GM12878 (cell line): Measurements from ENCODE around the gene MED4. TPM values are rescaled to one million over a fixed set of nuclear protein-coding genes. Genes with fewer than 3 reads are reported as not detected.

Experiments used
- BMI1 ChIP-seq: fragments of 450-650 bp; IDR thresholded peaks from 2 replicates; pipeline ENCODE4 v1.6.1; 2016; ENCODE audit warnings: mild to moderate bottlenecking, moderate library complexity, borderline replicate concordance
- CBFB ChIP-seq: IDR thresholded peaks from 2 replicates; pipeline ENCODE4 v1.6.1; 2016; ENCODE audit warnings: antibody characterized with exemption, low read depth
- EGR1 ChIP-seq, 2 experiments: IDR thresholded peaks; 1 replicate in 1 of 2; 2 replicates in 1 of 2; pipeline ENCODE4 v1.6.1; 2011 to 2012; ENCODE audit warnings: low read depth in 2 of 2, low read length in 2 of 2, borderline replicate concordance in 1 of 2, mild to moderate bottlenecking in 1 of 2, moderate library complexity in 1 of 2
- ESRRA ChIP-seq: IDR thresholded peaks from 2 replicates; pipeline ENCODE4 v1.6.1; 2012; ENCODE audit warnings: mild to moderate bottlenecking, low read length, improper control_type of control experiment
- FOXK2 ChIP-seq: fragments of 450-650 bp; IDR thresholded peaks from 2 replicates; pipeline ENCODE4 v1.6.1; 2017; ENCODE audit warnings: mild to moderate bottlenecking, moderate library complexity
- FOXM1 ChIP-seq: IDR thresholded peaks from 2 replicates; pipeline ENCODE4 v1.6.1; 2012; ENCODE audit warnings: low read depth, mild to moderate bottlenecking, inconsistent platforms, low read length, moderate library complexity
- HCFC1 ChIP-seq: fragments of 150-350 bp; IDR thresholded peaks from 2 replicates; pipeline ENCODE4 v1.6.1; 2014; ENCODE audit warnings: low read length
- IKZF1 ChIP-seq: fragments of 450-650 bp; conservative IDR thresholded peaks from 2 replicates; pipeline ENCODE4 v1.6.1; 2017; ENCODE audit warnings: antibody characterized with exemption, mild to moderate bottlenecking
- IRF4 ChIP-seq: IDR thresholded peaks from 2 replicates; pipeline ENCODE4 v1.6.1; 2011; ENCODE audit warnings: low read depth, low read length
- KDM1A ChIP-seq: fragments of 200-600 bp; sonication (generic); IDR thresholded peaks from 2 replicates; pipeline ENCODE4 v1.6.1; 2016; ENCODE audit warnings: borderline replicate concordance
- KLF5 ChIP-seq: fragments of 450-650 bp; IDR thresholded peaks from 2 replicates; pipeline ENCODE4 v1.6.1; 2014; ENCODE audit warnings: mild to moderate bottlenecking; ENCODE audit not compliant: partially characterized antibody
- LARP7 ChIP-seq: fragments of 450-650 bp; IDR thresholded peaks from 2 replicates; pipeline ENCODE4 v1.6.1; 2017; ENCODE audit warnings: mild to moderate bottlenecking
- NR2C1 ChIP-seq: fragments of 450-650 bp; IDR thresholded peaks from 2 replicates; pipeline ENCODE4 v1.6.1; 2017; ENCODE audit warnings: antibody characterized with exemption, mild to moderate bottlenecking, moderate library complexity
- NR2F1 ChIP-seq: fragments of 450-650 bp; conservative IDR thresholded peaks from 2 replicates; pipeline ENCODE4 v1.6.1; 2017; ENCODE audit warnings: mild to moderate bottlenecking
- POLR2A ChIP-seq: IDR thresholded peaks from 2 replicates; pipeline ENCODE4 v1.6.1; 2011; ENCODE audit warnings: low read depth, mild to moderate bottlenecking, low read length
- RUNX3 ChIP-seq: IDR thresholded peaks from 2 replicates; pipeline ENCODE4 v1.6.1; 2012; ENCODE audit warnings: low read length, inconsistent platforms
- SMAD5 ChIP-seq: IDR thresholded peaks from 2 replicates; pipeline ENCODE4 v1.6.1; 2016; ENCODE audit warnings: antibody characterized with exemption, low read depth
- SMARCA5 ChIP-seq: fragments of 450-650 bp; IDR thresholded peaks from 2 replicates; pipeline ENCODE4 v1.6.1; 2017; ENCODE audit warnings: mild to moderate bottlenecking
- SMC3 ChIP-seq: IDR thresholded peaks from 2 replicates; pipeline ENCODE4 v1.6.1; 2011; ENCODE audit warnings: low read length, improper control_type of control experiment, borderline replicate concordance
- TARDBP ChIP-seq: IDR thresholded peaks from 2 replicates; pipeline ENCODE4 v1.6.1; 2016; ENCODE audit warnings: borderline replicate concordance
- YY1 ChIP-seq: IDR thresholded peaks from 2 replicates; pipeline ENCODE4 v1.6.1; 2011; ENCODE audit warnings: low read depth, mild to moderate bottlenecking, low read length
- ZNF207 ChIP-seq: fragments of 450-650 bp; IDR thresholded peaks from 2 replicates; pipeline ENCODE4 v1.6.1; 2014; ENCODE audit warnings: antibody characterized with exemption, mild to moderate bottlenecking, borderline replicate concordance
- polyA plus RNA-seq, 11 experiments: library from polyadenylated mRNA; depleted of rRNA in 4 of 11; unstranded in 6 of 11; stranded (reverse) in 5 of 11; fragments of >200 nt; fragmentation: Nextera tagmentation in 4 of 11; fragmentation: Illumina TruSeq in 1 of 11; extraction: Ambion mirVana in 4 of 11; extraction: Trizol in 1 of 11; gene quantifications; 1 replicate in 1 of 11; 2 replicates in 10 of 11; pipeline versions ENCODE4 v1.2.1 to v1.2.3, GENCODE V29; 2011 to 2016; ENCODE audit warnings: inconsistent platforms in 2 of 11, missing spikeins in 2 of 11, low read depth in 1 of 11
- total RNA-seq, 4 experiments: library from RNA; depleted of rRNA in 3 of 4; stranded (reverse); fragments of >200 nt in 3 of 4; fragmentation: Illumina TruSeq in 1 of 4; extraction: Trizol in 1 of 4; gene quantifications; 2 replicates each; pipeline versions ENCODE4 v1.2.1 to v1.2.3, GENCODE V29; 2013 to 2021
- TF ChIP-seq, protein P1 (sequence below): fragments of 450-650 bp; IDR thresholded peaks from 2 replicates; pipeline ENCODE4 v1.6.1; 2016; ENCODE audit warnings: mild to moderate bottlenecking, moderate library complexity, borderline replicate concordance
- TF ChIP-seq, protein P2 (sequence below), 3 experiments: IDR thresholded peaks in 2 of 3; conservative IDR thresholded peaks in 1 of 3; 2 replicates each; pipeline ENCODE4 v1.5.1; 2011; ENCODE audit warnings: low read depth in 3 of 3, low read length in 3 of 3, mild to moderate bottlenecking in 3 of 3, control low read depth in 2 of 3, moderate library complexity in 2 of 3, inconsistent platforms in 1 of 3, mixed read lengths in 1 of 3; ENCODE audit not compliant: control insufficient read depth in 2 of 3, insufficient read depth in 1 of 3; ENCODE audit errors: extremely low read depth in 1 of 3
- TF ChIP-seq, protein P3 (sequence below): fragments of 450-650 bp; conservative IDR thresholded peaks from 2 replicates; pipeline ENCODE4 v1.6.1; 2017; ENCODE audit warnings: mild to moderate bottlenecking, moderate library complexity

The MED4 gene
- total and polyA plus RNA-seq, 10 of the 15 experiments (the other 5 are each of a cell fraction or from before 2014, with no cell fraction given): 31.5 to 117 (median 87.4) TPM

DNA sequence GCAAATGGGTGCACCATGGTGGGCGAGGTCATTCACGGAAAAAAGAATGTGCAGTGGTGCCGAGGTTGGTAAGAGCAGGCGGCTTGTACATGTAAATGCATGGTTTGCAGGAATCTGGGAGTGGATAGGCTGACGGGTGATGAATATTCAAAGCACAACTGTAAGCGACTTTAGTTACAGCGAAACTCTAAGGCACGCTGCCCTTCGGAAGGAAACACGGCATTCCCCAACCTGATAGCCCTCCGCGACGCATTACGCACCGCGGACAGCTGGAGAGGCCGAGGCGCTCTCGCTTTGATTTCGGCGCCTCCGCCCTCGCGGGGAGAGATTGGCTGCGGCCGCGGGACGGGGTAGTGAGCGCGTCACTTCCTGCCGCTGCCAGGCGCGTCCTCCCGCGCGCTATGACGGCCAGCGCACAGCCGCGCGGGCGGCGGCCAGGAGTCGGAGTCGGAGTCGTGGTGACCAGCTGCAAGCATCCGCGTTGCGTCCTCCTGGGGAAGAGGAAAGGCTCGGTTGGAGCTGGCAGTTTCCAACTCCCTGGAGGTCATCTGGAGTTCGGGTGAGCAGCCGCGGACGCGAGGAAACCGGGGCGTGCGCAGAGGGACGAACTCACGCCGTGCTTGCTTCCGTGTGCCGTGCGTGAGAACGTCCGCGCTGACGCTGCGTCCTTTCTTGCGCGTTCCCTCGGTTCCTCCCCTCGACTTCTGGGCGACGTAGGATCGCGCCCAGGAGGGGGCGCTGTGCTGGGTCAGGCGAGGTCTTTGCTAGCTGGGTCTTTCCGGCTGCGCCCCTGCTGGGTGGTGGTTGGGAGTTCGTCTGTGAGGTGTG lies 57.3 kb downstream of the MED4 start, which contains the start of gene NUDT15 (continued):
- peak; percentile 94; the same call in 1 of the 2 replicates for TF ChIP-seq SMARCA5
- peak; percentile 98 for TF ChIP-seq NR2F1
- TF ChIP-seq ZNF207: peak; percentile 81; the same call in 1 of the 2 replicates
- TF ChIP-seq ESRRA: peak; percentile 83; the same call in 1 of the 2 replicates
- TF ChIP-seq POLR2A: peak; percentile 100
- TF ChIP-seq FOXK2: peak; percentile 47; the same call in 1 of the 2 replicates
- TF ChIP-seq BMI1: no peak
- peak; percentile 88 for TF ChIP-seq KLF5
- TF ChIP-seq, protein P1, sequence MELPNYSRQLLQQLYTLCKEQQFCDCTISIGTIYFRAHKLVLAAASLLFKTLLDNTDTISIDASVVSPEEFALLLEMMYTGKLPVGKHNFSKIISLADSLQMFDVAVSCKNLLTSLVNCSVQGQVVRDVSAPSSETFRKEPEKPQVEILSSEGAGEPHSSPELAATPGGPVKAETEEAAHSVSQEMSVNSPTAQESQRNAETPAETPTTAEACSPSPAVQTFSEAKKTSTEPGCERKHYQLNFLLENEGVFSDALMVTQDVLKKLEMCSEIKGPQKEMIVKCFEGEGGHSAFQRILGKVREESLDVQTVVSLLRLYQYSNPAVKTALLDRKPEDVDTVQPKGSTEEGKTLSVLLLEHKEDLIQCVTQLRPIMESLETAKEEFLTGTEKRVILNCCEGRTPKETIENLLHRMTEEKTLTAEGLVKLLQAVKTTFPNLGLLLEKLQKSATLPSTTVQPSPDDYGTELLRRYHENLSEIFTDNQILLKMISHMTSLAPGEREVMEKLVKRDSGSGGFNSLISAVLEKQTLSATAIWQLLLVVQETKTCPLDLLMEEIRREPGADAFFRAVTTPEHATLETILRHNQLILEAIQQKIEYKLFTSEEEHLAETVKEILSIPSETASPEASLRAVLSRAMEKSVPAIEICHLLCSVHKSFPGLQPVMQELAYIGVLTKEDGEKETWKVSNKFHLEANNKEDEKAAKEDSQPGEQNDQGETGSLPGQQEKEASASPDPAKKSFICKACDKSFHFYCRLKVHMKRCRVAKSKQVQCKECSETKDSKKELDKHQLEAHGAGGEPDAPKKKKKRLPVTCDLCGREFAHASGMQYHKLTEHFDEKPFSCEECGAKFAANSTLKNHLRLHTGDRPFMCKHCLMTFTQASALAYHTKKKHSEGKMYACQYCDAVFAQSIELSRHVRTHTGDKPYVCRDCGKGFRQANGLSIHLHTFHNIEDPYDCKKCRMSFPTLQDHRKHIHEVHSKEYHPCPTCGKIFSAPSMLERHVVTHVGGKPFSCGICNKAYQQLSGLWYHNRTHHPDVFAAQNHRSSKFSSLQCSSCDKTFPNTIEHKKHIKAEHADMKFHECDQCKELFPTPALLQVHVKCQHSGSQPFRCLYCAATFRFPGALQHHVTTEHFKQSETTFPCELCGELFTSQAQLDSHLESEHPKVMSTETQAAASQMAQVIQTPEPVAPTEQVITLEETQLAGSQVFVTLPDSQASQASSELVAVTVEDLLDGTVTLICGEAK: peak; percentile 77
- TF ChIP-seq, protein P2, sequence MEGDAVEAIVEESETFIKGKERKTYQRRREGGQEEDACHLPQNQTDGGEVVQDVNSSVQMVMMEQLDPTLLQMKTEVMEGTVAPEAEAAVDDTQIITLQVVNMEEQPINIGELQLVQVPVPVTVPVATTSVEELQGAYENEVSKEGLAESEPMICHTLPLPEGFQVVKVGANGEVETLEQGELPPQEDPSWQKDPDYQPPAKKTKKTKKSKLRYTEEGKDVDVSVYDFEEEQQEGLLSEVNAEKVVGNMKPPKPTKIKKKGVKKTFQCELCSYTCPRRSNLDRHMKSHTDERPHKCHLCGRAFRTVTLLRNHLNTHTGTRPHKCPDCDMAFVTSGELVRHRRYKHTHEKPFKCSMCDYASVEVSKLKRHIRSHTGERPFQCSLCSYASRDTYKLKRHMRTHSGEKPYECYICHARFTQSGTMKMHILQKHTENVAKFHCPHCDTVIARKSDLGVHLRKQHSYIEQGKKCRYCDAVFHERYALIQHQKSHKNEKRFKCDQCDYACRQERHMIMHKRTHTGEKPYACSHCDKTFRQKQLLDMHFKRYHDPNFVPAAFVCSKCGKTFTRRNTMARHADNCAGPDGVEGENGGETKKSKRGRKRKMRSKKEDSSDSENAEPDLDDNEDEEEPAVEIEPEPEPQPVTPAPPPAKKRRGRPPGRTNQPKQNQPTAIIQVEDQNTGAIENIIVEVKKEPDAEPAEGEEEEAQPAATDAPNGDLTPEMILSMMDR (IDR thresholded peaks at IDR 0.05 in 2 of 3, conservative IDR thresholded peaks at IDR 0.05 in 1 of 3; ENCODE audit: control insufficient read depth in 2 of 3, extremely low read depth in 1 of 3, insufficient read depth in 1 of 3, low read depth in 3 of 3, low read length in 3 of 3): peak; percentile 99 to 100 (median 99)
- peak; percentile 94 for TF ChIP-seq SMAD5
- TF ChIP-seq KDM1A: no peak
- peak; percentile 36 for TF ChIP-seq HCFC1
- no peak for TF ChIP-seq FOXM1
- peak; percentile 90 for TF ChIP-seq LARP7
- 0 out of 2 replicates have a peak, but pooled peaks have one; percentile 57 for TF ChIP-seq IRF4
- TF ChIP-seq NR2C1: peak; percentile 74
- TF ChIP-seq, protein P3, sequence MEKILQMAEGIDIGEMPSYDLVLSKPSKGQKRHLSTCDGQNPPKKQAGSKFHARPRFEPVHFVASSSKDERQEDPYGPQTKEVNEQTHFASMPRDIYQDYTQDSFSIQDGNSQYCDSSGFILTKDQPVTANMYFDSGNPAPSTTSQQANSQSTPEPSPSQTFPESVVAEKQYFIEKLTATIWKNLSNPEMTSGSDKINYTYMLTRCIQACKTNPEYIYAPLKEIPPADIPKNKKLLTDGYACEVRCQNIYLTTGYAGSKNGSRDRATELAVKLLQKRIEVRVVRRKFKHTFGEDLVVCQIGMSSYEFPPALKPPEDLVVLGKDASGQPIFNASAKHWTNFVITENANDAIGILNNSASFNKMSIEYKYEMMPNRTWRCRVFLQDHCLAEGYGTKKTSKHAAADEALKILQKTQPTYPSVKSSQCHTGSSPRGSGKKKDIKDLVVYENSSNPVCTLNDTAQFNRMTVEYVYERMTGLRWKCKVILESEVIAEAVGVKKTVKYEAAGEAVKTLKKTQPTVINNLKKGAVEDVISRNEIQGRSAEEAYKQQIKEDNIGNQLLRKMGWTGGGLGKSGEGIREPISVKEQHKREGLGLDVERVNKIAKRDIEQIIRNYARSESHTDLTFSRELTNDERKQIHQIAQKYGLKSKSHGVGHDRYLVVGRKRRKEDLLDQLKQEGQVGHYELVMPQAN: peak; percentile 100
- peak; percentile 71; the same call in 1 of the 2 replicates for TF ChIP-seq CBFB
- TF ChIP-seq SMC3: peak; percentile 59; the same call in 1 of the 2 replicates
- TF ChIP-seq YY1: peak; percentile 62
- peak; percentile 45 to 98; a peak in 2 of 3 replicates for TF ChIP-seq EGR1 (IDR thresholded peaks at IDR 0.05; ENCODE audit: borderline replicate concordance in 1 of 2, low read depth in 2 of 2, low read length in 2 of 2)
- peak; percentile 65 for TF ChIP-seq RUNX3
- TF ChIP-seq TARDBP: no peak
- peak; percentile 89 for TF ChIP-seq IKZF1
